ENCODE measurements around the gene CCDC92. TPM values are rescaled to one million over a fixed set of nuclear protein-coding genes. Genes with fewer than 3 reads are reported as not detected.

CCDC92 gene
- total RNA-seq, 4 donors from 2014 or later: 14.8 to 48.8 (median 21.1) TPM

GRCh38 chr12:124013073-124013472 is 40.4 kb upstream of the CCDC92 start:
- Histone ChIP-seq H3K27ac (no peak overlapping the region), H3K9me3 (no peaks in the 10 kb centered on the region), H3K27me3 (no peaks in the 10 kb centered on the region), H3K36me3 (peaks cover 0 to 24% (median 11%) of the 10 kb centered on the region in 4 donors), H3K4me1 (no peaks in the 10 kb centered on the region), H3K4me3 (no peak overlapping the region)
- 92% methylated on average over 7 of the region's 7 CpGs for WGBS, 2 donors (ENCODE audit: low coverage in 1 of 2)
- intact Hi-C loops (cut with DNase I; ENCODE audit: low total_unique reads) (no loop called here), in situ Hi-C loops (cut with MboI; ENCODE audit: low pct_ligation_motif_present in 1 of 4, low pct_unique_long_range_greater_than_20kb in 1 of 4, low sequenced_read_pairs in 3 of 4) (no loop called here)
- no peak for DNase-seq
- no peak for TF ChIP-seq POLR2A (IDR thresholded peaks at IDR 0.05)

DNA sequence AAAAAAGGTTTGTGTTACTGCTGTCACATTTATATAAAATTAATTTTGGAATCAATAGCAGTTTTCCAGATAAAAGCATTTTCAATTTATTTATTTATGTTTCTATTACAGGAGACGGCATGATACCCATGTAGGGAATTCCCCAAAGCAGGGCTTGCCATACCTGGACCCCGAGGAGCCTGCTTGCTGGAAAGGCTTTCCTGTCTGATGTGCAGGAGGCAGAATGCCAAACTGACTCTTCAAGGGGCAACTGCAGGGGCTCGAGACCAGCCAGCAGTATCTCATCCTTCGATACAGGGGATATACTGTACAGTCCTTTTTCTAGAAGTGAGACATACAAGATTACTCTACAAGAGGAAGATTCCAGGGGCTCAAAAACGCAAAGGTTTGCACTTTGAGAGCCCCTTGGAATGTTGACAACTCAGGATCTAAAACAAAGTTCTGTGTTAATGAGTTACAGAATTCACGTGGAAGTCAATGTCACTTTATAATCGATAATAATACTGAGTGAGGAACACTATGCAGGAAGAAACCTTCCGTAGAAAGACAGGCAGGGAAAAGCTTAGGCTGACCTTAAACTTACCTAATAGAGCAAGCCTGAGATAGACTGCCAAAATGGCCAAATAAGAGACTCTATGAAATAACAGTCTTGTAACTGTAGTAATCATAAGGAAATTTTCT is 38.9 kb upstream of the CCDC92 start:
- WGBS, 2 donors (ENCODE audit: low coverage in 1 of 2): 84 to 88% methylated on average over 6 to 8 of the region's 8 CpGs
- Histone ChIP-seq H3K27me3 (no peaks in the 10 kb centered on the region), H3K9me3 (no peaks in the 10 kb centered on the region), H3K4me1 (no peaks in the 10 kb centered on the region), H3K4me3 (no peak overlapping the region), H3K36me3 (peaks cover 0 to 24% (median 11%) of the 10 kb centered on the region in 4 donors), H3K27ac (no peak overlapping the region)
- no peak for DNase-seq
- intact Hi-C loops (cut with DNase I; ENCODE audit: low total_unique reads) (no loop called here), in situ Hi-C loops (cut with MboI; ENCODE audit: low pct_ligation_motif_present in 1 of 4, low pct_unique_long_range_greater_than_20kb in 1 of 4, low sequenced_read_pairs in 3 of 4) (no loop called here)
- TF ChIP-seq POLR2AphosphoS5 (IDR thresholded peaks at IDR 0.05) (no peak), POLR2A (IDR thresholded peaks at IDR 0.05) (no peak), EP300 (IDR thresholded peaks at IDR 0.05; ENCODE audit: low read depth) (no peak)
- TF ChIP-seq, protein P1, sequence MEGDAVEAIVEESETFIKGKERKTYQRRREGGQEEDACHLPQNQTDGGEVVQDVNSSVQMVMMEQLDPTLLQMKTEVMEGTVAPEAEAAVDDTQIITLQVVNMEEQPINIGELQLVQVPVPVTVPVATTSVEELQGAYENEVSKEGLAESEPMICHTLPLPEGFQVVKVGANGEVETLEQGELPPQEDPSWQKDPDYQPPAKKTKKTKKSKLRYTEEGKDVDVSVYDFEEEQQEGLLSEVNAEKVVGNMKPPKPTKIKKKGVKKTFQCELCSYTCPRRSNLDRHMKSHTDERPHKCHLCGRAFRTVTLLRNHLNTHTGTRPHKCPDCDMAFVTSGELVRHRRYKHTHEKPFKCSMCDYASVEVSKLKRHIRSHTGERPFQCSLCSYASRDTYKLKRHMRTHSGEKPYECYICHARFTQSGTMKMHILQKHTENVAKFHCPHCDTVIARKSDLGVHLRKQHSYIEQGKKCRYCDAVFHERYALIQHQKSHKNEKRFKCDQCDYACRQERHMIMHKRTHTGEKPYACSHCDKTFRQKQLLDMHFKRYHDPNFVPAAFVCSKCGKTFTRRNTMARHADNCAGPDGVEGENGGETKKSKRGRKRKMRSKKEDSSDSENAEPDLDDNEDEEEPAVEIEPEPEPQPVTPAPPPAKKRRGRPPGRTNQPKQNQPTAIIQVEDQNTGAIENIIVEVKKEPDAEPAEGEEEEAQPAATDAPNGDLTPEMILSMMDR (IDR thresholded peaks at IDR 0.05): no peak

GRCh38 chr12:124010687-124011086 is 38.1 kb upstream of the CCDC92 start:
- in situ Hi-C loops (cut with MboI; ENCODE audit: low pct_ligation_motif_present in 1 of 4, low pct_unique_long_range_greater_than_20kb in 1 of 4, low sequenced_read_pairs in 3 of 4): no loop called here
- no peak for DNase-seq
- H3K9me3 ChIP-seq: no peaks in the 10 kb centered on the region
- no peak overlapping the region for H3K27ac ChIP-seq
- H3K4me1 ChIP-seq: no peaks in the 10 kb centered on the region
- WGBS, 2 donors (ENCODE audit: low coverage in 1 of 2): 89 to 90% methylated on average over 1 to 3 of the region's 3 CpGs
- H3K27me3 ChIP-seq: no peaks in the 10 kb centered on the region
- H3K4me3 ChIP-seq: no peak overlapping the region
- peaks cover 0 to 24% (median 11%) of the 10 kb centered on the region in 4 donors for H3K36me3 ChIP-seq
- intact Hi-C loops (cut with DNase I; ENCODE audit: low total_unique reads): no loop called here
- TF ChIP-seq POLR2A (IDR thresholded peaks at IDR 0.05) (no peak), POLR2AphosphoS5 (IDR thresholded peaks at IDR 0.05) (no peak), EP300 (IDR thresholded peaks at IDR 0.05; ENCODE audit: low read depth) (no peak)
- TF ChIP-seq, protein P1 (IDR thresholded peaks at IDR 0.05): no peak

- TF ChIP-seq POLR2A (IDR thresholded peaks at IDR 0.05) (no peak), EP300 (IDR thresholded peaks at IDR 0.05; ENCODE audit: low read depth) (no peak)
- WGBS, 2 donors (ENCODE audit: low coverage in 1 of 2): 88 to 94% methylated on average over 6 of the region's 6 CpGs
- no peak overlapping the region for H3K4me3 ChIP-seq
- in situ Hi-C loops (cut with MboI; ENCODE audit: low pct_ligation_motif_present in 1 of 4, low pct_unique_long_range_greater_than_20kb in 1 of 4, low sequenced_read_pairs in 3 of 4) (no loop called here), intact Hi-C loops (cut with DNase I; ENCODE audit: low total_unique reads) (no loop called here)
- H3K9me3 ChIP-seq: no peaks in the 10 kb centered on the region
- H3K36me3 ChIP-seq: peaks cover 0 to 24% (median 11%) of the 10 kb centered on the region in 4 donors
- no peaks in the 10 kb centered on the region for H3K27me3 ChIP-seq
- no peak for DNase-seq
- no peaks in the 10 kb centered on the region for H3K4me1 ChIP-seq
- H3K27ac ChIP-seq: no peak overlapping the region
Measured at GRCh38 chr12:124009781-124010180, 37.1 kb upstream of the CCDC92 start.

GRCh38 chr12:124008595-124008994 is 36.0 kb upstream of the CCDC92 start:
- intact Hi-C loops (cut with DNase I; ENCODE audit: low total_unique reads) (no loop called here), in situ Hi-C loops (cut with MboI; ENCODE audit: low pct_ligation_motif_present in 1 of 4, low pct_unique_long_range_greater_than_20kb in 1 of 4, low sequenced_read_pairs in 3 of 4) (no loop called here)
- Histone ChIP-seq H3K36me3 (peaks cover 0 to 24% (median 11%) of the 10 kb centered on the region in 4 donors), H3K27me3 (no peaks in the 10 kb centered on the region), H3K4me1 (no peaks in the 10 kb centered on the region), H3K27ac (no peak overlapping the region), H3K9me3 (no peaks in the 10 kb centered on the region), H3K4me3 (no peak overlapping the region)
- no peak for DNase-seq
- 83 to 86% methylated on average over 3 of the region's 3 CpGs for WGBS, 2 donors (ENCODE audit: low coverage in 1 of 2)
- TF ChIP-seq POLR2A (IDR thresholded peaks at IDR 0.05) (no peak), POLR2AphosphoS5 (IDR thresholded peaks at IDR 0.05) (no peak), EP300 (IDR thresholded peaks at IDR 0.05; ENCODE audit: low read depth) (no peak)
- TF ChIP-seq, protein P1 (IDR thresholded peaks at IDR 0.05): no peak
